HG02938 (cell line): ENCODE measurements around the gene PITX1.

Experiments
- ATAC-seq: cut with Tn5 transposase; IDR thresholded peaks from one replicate; pipeline ENCODE4 v1.9.1; 2021; ENCODE audit warnings: mild to moderate bottlenecking, moderate library complexity; ENCODE audit not compliant: unreplicated experiment

The PITX1 gene

GRCh38 chr5:135042595-135042994 is 8.6 kb upstream of the PITX1 start:
- ATAC-seq, result no peak

GRCh38 chr5:135041726-135042125 is 7.7 kb upstream of the PITX1 start:
- no peak for ATAC-seq

- ATAC-seq, result no peak
Measured at GRCh38 chr5:135041145-135041587, 7.1 kb upstream of the PITX1 start.

GRCh38 chr5:135040333-135041144 is 6.5 kb upstream of the PITX1 start:
- ATAC-seq, result no peak

GRCh38 chr5:135040034-135040332 is 6.0 kb upstream of the PITX1 start:
- no peak for ATAC-seq

- ATAC-seq, result no peak
Measured at GRCh38 chr5:135039271-135040033, 5.4 kb upstream of the PITX1 start.

- ATAC-seq, result no peak
Measured at GRCh38 chr5:135038813-135039270, 4.8 kb upstream of the PITX1 start.

- ATAC-seq, result no peak
Measured at GRCh38 chr5:135038205-135038812, 4.3 kb upstream of the PITX1 start.

GRCh38 chr5:135037519-135038204 is 3.6 kb upstream of the PITX1 start:
- no peak for ATAC-seq

- ATAC-seq, result no peak
Measured at GRCh38 chr5:135036405-135036804, 2.4 kb upstream of the PITX1 start.

GRCh38 chr5:135035678-135036030 is 1.6 kb upstream of the PITX1 start:
- ATAC-seq, result no peak

- no peak for ATAC-seq
Measured at GRCh38 chr5:135034963-135035677, 1.1 kb upstream of the PITX1 start.

- ATAC-seq, result no peak
Measured at GRCh38 chr5:135034236-135034962, 371 bp upstream of the PITX1 start.

- ATAC-seq, result no peak
Measured at GRCh38 chr5:135032999-135033861, 798 bp downstream of the PITX1 start.

GRCh38 chr5:135032695-135032998 is 1.4 kb downstream of the PITX1 start:
- ATAC-seq, result no peak

- ATAC-seq, result no peak
Measured at GRCh38 chr5:135031813-135032694, 2.0 kb downstream of the PITX1 start.

GRCh38 chr5:135030956-135031812 is 2.8 kb downstream of the PITX1 start:
- ATAC-seq, result no peak
